Gastroesophageal sphincter (tissue), 3 donors: ENCODE measurements around the gene BFSP1.

Experiments
- EP300 ChIP-seq: sonication (generic); formaldehyde crosslinking; IDR thresholded peaks from one replicate; pipeline ENCODE4 v1.6.1; 2017; ENCODE audit warnings: antibody characterized with exemption, mild to moderate bottlenecking
- POLR2A ChIP-seq, 2 donors: fragments of 450-650 bp; IDR thresholded peaks; one replicate each; pipeline ENCODE4 v1.6.1; 2017; ENCODE audit warnings: antibody characterized with exemption in 2 of 2, mild to moderate bottlenecking in 2 of 2, moderate library complexity in 1 of 2
- TF ChIP-seq, protein P1 (sequence below), 4 experiments: fragments of 200-600 bp in 2 of 4; fragments of 450-650 bp in 2 of 4; sonication (generic) in 1 of 4; IDR thresholded peaks; one replicate each; pipeline ENCODE4 v1.5.1; 2017 to 2019; ENCODE audit warnings: antibody characterized with exemption in 4 of 4, mild to moderate bottlenecking in 2 of 4, moderate library complexity in 2 of 4

- TF ChIP-seq EP300 (no peak), POLR2A (IDR thresholded peaks at IDR 0.05) (no peak)
- TF ChIP-seq, protein P1, sequence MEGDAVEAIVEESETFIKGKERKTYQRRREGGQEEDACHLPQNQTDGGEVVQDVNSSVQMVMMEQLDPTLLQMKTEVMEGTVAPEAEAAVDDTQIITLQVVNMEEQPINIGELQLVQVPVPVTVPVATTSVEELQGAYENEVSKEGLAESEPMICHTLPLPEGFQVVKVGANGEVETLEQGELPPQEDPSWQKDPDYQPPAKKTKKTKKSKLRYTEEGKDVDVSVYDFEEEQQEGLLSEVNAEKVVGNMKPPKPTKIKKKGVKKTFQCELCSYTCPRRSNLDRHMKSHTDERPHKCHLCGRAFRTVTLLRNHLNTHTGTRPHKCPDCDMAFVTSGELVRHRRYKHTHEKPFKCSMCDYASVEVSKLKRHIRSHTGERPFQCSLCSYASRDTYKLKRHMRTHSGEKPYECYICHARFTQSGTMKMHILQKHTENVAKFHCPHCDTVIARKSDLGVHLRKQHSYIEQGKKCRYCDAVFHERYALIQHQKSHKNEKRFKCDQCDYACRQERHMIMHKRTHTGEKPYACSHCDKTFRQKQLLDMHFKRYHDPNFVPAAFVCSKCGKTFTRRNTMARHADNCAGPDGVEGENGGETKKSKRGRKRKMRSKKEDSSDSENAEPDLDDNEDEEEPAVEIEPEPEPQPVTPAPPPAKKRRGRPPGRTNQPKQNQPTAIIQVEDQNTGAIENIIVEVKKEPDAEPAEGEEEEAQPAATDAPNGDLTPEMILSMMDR (IDR thresholded peaks at IDR 0.05): no peak
Observed at GRCh38 chr20:17503301-17504065, 27.7 kb downstream of the BFSP1 start.
